HG02759 (cell line): ENCODE data around the gene STXBP2.

Experiments
- ATAC-seq: cut with Tn5 transposase; IDR thresholded peaks from one replicate; pipeline ENCODE4 v1.9.1; 2021; ENCODE audit warnings: mild to moderate bottlenecking, moderate library complexity; ENCODE audit not compliant: unreplicated experiment

Gene STXBP2

GRCh38 chr19:7677669-7678311 is 40.9 kb downstream of the STXBP2 start:
- no peak for ATAC-seq

DNA sequence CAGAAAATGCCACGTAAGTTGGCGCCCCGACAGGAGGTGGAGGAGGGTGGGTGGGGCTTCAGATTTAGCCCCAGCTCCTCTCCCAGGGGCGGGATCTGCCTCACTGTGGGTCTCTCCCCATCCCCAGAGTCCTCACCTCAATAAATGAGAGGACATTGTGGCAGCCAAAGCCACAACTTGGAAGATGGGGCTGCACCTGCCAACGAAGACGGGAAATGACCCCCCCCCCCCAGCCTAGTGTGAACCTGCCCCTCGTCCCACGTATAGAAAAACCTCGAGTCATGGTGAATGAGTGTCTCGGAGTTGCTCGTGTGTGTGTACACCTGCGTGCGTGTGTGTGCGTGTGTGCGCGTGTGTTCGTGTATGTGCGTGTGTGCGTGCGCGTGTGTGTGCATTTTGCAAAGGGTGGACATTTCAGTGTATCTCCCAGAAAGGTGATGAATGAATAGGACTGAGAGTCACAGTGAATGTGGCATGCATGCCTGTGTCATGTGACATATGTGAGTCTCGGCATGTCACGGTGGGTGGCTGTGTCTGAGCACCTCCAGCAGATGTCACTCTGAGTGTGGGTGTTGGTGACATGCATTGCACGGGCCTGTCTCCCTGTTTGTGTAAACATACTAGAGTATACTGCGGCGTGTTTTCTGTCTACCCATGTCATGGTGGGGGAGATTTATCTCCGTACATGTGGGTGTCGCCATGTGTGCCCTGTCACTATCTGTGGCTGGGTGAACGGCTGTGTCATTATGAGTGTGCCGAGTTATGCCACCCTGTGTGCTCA is 42.3 kb downstream of the STXBP2 start:
- peak; percentile 41 for ATAC-seq

GRCh38 chr19:7679771-7680605 is 43.1 kb downstream of the STXBP2 start:
- ATAC-seq, result no peak

DNA sequence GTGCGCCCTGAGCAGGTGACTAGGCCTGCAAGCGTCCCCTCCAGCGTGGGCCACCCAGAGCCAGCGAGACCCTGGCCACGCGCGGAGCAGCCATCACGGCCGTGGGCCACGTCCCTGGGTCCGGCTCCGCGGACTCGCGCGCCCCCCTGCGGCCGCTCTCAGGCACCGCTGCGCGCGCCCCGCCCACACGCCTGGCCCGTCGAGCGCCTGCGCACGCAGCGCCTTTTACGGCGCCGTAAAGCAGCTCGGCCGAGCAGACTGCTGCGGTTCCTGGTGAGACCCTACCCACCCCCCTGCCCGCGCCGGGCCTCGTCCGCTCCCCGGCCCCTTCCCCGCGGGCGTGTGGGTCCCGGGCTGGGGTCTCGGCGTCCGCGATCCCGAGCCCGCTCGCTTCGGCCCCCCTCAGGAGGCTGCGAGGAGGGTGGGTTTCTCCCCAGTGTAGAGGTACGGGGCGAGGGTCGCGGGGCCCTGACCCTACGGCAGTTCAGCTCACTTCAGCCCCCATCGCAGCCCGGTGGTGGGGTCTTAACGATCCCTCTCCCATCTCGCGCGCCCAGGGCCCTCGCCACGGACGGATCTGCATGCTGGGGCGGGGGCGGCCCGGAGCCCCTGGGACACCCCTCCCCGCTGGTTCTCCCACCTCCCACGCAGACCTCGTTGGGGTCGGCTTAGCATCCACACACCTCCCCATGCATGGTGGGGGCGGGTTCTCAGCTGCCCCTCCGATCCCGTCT is 43.9 kb downstream of the STXBP2 start, which contains the start of gene TRAPPC5:
Gene TRAPPC5, plus strand, starts transcription at position 228 of the 734 bp plus-strand sequence. CDS start 1,421 bp downstream, outside the sequence.
- ATAC-seq, result peak; percentile 68

DNA sequence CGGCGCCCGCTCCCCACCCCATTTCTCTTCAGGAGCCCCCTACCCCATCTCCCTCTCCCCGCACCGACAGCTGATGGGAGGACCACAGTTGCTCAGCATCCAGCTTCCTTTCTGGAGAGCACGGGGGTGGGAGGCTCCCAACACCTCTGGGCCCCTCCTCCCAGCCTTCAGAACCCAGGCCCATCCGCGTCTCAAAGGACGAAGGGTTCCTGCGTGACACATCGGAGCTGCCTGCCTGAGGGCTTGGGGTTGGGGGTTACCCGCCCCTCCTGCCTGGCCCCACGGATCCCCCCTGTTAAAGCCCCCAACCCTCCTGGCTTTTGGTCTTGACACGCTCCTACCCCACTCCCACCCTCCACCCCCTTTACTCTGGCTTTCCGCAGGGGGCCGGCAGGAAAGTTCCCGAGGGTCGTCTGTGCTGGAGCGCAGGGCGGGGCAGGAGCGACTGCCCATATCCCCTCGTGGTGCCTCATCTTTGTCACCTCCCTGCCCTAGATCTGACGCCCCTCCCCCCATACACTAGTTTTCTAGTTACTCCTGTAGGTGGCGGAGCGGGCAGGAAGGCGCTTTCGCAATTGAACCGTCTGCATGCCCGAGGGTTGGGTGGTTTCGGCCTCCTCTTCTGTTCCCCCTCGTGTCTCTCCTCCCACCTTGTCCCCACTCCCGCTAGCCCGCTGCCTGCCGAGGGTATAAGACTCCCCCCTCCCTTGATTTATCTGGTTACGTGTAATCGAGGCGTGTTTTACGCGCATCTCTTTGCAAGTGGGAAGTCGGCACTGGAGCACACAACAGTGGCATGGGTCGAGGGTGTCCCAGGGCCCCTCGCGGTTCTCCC is 44.6 kb downstream of the STXBP2 start:
- peak; percentile 14 for ATAC-seq

- ATAC-seq, result no peak
Observed at GRCh38 chr19:7682175-7682855, 45.4 kb downstream of the STXBP2 start.

DNA sequence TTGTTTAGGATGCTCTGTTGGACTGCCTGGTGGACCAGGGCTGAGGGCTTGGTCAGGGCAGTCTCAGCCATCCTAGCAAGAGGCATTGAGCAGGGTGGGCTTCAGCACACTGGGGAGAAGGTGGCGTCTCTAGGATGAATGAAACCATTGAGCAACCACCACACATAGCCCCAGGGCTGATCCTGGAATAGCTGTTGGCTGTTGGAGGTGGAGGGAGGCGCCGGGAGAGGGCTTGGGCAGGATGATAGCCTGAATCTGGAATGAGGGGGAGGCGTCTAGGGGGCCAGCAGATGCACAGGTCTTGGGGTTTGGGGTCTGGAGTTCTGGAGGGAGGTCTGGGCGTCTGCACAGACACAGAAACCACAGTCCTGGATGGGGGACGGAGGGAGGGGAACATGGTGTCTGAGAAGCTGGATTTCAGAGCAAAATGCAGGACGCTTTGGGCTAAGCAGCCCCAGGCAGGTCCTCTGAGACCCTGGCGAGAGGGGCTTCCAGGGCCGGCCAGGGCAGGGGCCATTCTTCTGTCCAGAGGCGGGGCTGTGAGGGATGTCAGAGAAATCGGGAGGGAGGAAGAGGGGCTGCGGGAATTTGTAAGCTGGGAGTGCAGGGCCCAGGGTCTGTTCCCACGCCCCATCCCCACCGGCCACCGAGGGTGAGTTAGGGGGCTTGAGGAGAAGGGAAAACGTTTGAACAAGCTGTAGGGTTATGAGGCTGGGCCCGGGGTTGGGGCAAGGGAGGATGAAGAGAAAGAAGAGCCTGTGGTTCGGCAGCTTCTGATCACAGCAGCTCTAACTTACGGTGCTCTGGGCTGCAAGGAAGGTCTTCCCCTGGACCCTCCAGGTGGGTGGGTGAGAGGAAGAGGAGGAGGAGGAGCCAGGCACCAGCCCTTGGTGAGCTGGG is 48.9 kb downstream of the STXBP2 start:
- no peak for ATAC-seq

- no peak for ATAC-seq
Observed at GRCh38 chr19:7687177-7687576, 50.3 kb downstream of the STXBP2 start.

DNA sequence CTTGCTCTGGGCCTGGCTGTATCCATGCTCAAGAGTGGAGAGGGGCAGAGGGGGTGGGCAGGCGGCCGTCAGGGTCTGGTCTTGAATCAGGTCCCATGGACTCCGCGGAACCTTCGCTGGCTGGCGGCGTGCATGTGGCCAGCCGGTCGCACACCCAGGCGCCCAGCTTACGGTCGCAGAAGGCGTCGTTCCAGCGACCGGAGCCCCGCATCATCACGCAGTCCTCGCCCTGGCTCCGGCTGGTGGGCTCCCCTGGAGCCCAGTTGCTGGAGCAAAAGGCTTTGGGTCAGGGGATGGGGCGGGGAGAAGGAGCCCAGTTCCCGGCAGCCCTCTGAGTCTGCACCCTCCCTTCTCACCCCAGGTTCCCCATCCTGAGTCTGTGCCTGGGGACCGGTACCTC is 52.3 kb downstream of the STXBP2 start:
- ATAC-seq, result no peak

DNA sequence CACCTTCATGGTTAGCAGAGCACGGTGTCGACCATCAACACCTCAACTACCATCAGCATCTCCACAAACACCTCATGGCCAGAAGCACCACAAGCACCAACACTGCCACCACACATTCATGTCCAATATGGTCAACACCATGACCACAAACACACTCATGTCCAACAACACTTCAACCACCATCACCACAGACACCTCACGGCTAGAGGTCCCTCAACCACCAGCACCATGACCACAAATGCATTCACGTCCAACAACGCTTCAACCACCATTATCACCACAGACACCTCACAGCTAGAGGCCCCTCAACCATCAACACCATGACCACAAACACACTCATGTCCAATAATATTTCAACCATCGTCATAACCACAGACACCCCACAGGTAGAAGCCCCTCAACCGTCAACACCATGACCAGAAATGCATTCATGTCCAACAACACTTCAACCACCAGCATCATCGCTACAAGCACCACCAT is 53.9 kb downstream of the STXBP2 start:
- ATAC-seq, result no peak

DNA sequence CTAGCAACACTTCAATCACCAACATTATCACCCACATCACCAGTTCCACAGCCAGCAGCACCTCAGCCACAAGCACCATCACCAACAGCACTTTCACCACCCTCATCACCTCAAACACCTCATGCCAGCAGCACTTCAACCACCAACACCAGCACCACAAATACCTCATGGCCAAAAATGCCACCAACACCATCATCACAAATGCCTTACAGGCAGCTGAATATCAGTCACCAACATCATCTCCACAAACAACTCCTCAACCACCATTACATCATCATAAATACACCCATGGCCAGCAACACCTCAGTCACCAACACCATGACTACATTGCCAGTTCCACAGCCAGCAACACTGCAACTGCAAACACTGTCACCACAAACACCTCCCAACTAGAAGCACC is 54.6 kb downstream of the STXBP2 start:
- ATAC-seq, result no peak

DNA sequence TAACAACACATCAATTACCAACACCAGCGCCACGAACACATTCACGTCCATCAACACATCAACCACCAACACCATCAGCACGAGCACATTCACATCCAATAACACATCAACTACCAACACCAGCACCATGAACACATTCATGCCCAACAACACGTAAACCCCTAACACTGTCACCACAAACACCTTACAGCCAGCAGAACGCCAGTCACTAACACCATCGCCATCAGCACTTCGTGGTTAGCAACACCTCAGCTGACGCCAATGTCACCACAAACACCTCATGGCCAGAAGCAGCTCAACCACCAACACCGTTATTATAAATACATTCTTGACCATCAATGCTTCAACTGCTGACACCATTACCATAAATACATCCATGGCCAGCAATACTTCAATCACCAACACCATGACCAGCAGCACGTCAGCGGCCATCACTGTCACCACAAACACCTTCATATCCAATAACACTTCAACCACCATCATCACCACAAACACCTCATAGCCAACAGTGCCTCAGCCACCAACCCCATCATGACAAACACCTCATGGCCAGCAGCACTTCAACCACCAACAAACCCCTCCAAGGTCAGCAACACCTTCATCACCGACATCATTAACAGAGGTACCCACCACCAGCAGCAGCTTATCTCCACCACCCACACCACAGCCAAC is 55.6 kb downstream of the STXBP2 start:
- no peak for ATAC-seq

DNA sequence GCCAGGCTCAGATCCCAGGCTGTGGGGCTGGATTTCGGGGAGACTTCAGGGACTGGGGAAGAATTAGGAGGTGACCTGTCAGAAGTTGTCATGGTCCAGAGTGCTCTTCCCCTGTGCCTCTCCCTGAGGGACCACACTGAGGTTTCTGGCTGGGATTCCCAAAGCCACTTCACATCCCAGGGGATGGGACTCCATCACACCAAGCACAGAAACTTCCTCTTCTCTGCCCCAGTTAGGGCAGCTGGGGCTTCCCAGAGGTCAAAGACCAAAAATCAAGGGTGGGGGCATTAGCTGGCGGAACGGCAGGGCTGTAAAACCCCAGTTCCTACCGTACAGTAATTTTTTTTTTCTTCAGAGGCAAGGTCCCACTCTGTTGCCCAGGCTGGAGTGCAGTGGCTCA is 57.6 kb downstream of the STXBP2 start:
- peak; percentile 27 for ATAC-seq
